ENCODE measurements around the gene MBP. TPM values are rescaled to one million over a fixed set of nuclear protein-coding genes. Genes with fewer than 3 reads are reported as not detected.

The MBP gene
- polyA plus RNA-seq, 4 donors, result 14.3 to 34.3 (median 23.0) TPM

DNA sequence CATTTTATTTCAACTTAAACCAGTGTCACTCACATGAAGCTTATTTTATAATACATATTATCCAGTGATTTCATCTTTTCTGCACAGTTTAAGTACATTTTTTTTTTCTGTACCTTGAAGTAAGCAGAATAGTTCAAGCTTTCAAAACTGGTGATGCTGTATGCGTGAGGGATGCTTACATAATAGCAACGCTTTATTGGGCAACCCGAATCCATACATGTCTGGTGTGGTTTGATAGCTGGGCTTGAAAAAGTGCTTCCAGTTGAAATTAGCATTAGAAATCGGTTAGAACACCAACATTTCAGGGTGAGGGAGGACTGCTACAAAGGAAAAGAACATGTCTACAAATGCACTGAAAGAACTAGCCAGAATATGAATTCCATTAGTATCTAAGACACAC is 117.4 kb downstream of the MBP start:
- no peaks in the 10 kb centered on the region for H3K4me1 ChIP-seq (ENCODE audit: control insufficient read depth in 3 of 3, insufficient read depth in 2 of 3, low read depth in 1 of 3, low read length in 2 of 3)
- no peak overlapping the region for H3K4me3 ChIP-seq (ENCODE audit: low read depth in 1 of 3, low read length in 3 of 3)
- H3K27ac ChIP-seq (ENCODE audit: low read depth in 1 of 3, low read length in 2 of 3), result no peak overlapping the region
- WGBS, 3 donors, result 87 to 92% (median 87%) methylated on average over 4 of the region's 4 CpGs
- no peaks in the 10 kb centered on the region for H3K27me3 ChIP-seq (ENCODE audit: control insufficient read depth in 3 of 3, insufficient read depth in 3 of 3, low read length in 3 of 3)
- no peaks in the 10 kb centered on the region for H3K9me3 ChIP-seq (ENCODE audit: control insufficient read depth in 2 of 2, insufficient read depth in 1 of 2, low read depth in 1 of 2, low read length in 1 of 2)
- DNase-seq (no peak), FAIRE-seq (no peak)
- H3K36me3 ChIP-seq (ENCODE audit: control insufficient read depth in 3 of 3, insufficient read depth in 2 of 3, low read depth in 1 of 3, low read length in 3 of 3), result peaks cover 0 to 49% (median 9%) of the 10 kb centered on the region in 3 donors

DNA sequence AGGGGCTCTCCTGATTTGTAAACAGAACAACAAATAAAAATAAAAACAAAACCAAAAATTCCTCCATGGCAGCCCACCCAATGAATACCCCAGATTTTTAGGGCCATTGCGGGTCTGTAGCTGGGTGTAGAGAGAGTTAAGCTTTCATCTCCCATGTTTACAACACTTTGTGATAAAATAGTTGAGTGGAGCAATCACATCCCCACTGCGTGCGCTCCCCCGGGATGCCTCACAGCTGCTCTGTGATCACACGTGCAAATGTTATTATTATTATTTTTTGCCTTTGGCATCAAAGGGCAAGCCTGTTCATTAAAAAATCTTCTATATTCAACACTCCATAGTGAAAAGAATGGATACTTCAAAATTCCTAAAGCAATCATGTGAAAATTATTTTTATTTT is 118.0 kb downstream of the MBP start:
- H3K9me3 ChIP-seq (ENCODE audit: control insufficient read depth in 2 of 2, insufficient read depth in 1 of 2, low read depth in 1 of 2, low read length in 1 of 2), result no peaks in the 10 kb centered on the region
- no peaks in the 10 kb centered on the region for H3K4me1 ChIP-seq (ENCODE audit: control insufficient read depth in 3 of 3, insufficient read depth in 2 of 3, low read depth in 1 of 3, low read length in 2 of 3)
- DNase-seq (no peak), FAIRE-seq (no peak)
- no peak overlapping the region for H3K27ac ChIP-seq (ENCODE audit: low read depth in 1 of 3, low read length in 2 of 3)
- 81 to 96% (median 84%) methylated on average over 5 of the region's 5 CpGs for WGBS, 3 donors
- peaks cover 0 to 48% (median 11%) of the 10 kb centered on the region in 3 donors for H3K36me3 ChIP-seq (ENCODE audit: control insufficient read depth in 3 of 3, insufficient read depth in 2 of 3, low read depth in 1 of 3, low read length in 3 of 3)
- no peak overlapping the region for H3K4me3 ChIP-seq (ENCODE audit: low read depth in 1 of 3, low read length in 3 of 3)
- no peaks in the 10 kb centered on the region for H3K27me3 ChIP-seq (ENCODE audit: control insufficient read depth in 3 of 3, insufficient read depth in 3 of 3, low read length in 3 of 3)

DNA sequence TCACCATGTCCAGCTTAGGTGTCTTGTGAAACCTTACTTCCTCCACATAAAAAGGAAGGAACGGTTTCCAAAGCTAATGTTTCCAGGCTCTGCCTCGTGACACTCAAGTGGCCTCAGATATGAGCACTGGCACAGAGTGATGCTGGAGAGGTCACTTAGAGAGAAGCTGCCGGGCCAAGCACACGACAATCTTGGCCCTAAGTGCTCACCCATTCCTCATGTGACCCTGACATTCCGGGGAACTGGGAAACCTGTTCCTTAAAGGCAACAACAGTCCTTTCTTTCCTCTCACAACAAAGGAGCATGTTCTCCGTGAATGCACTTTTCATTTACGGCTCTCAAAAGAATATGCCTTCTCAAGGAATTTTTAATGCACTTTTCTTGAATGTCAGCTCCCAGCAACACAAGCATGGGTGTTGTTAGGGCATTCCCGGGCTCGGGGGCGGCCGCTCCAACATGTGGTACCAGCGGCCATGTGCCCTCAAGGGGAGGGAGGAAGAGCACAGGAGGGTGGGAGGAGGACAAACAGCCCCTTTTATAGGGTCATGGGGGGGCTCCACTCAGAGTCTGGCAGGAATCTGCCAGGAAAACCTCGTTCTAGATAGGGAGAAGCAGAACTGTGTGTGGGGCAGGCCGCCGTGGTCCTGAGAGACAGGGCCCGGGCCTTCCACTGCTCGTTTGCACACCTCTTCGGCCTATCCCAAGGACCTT is 118.6 kb downstream of the MBP start:
- Histone ChIP-seq H3K36me3 (ENCODE audit: control insufficient read depth in 3 of 3, insufficient read depth in 2 of 3, low read depth in 1 of 3, low read length in 3 of 3) (peaks cover 0 to 49% (median 11%) of the 10 kb centered on the region in 3 donors), H3K4me3 (ENCODE audit: low read depth in 1 of 3, low read length in 3 of 3) (no peak overlapping the region), H3K9me3 (ENCODE audit: control insufficient read depth in 2 of 2, insufficient read depth in 1 of 2, low read depth in 1 of 2, low read length in 1 of 2) (no peaks in the 10 kb centered on the region), H3K4me1 (ENCODE audit: control insufficient read depth in 3 of 3, insufficient read depth in 2 of 3, low read depth in 1 of 3, low read length in 2 of 3) (no peaks in the 10 kb centered on the region), H3K27me3 (ENCODE audit: control insufficient read depth in 3 of 3, insufficient read depth in 3 of 3, low read length in 3 of 3) (no peaks in the 10 kb centered on the region), H3K27ac (ENCODE audit: low read depth in 1 of 3, low read length in 2 of 3) (no peak overlapping the region)
- WGBS, 3 donors, result 78 to 89% (median 86%) methylated on average over 18 of the region's 18 CpGs
- FAIRE-seq (no peak), DNase-seq (no peak)

DNA sequence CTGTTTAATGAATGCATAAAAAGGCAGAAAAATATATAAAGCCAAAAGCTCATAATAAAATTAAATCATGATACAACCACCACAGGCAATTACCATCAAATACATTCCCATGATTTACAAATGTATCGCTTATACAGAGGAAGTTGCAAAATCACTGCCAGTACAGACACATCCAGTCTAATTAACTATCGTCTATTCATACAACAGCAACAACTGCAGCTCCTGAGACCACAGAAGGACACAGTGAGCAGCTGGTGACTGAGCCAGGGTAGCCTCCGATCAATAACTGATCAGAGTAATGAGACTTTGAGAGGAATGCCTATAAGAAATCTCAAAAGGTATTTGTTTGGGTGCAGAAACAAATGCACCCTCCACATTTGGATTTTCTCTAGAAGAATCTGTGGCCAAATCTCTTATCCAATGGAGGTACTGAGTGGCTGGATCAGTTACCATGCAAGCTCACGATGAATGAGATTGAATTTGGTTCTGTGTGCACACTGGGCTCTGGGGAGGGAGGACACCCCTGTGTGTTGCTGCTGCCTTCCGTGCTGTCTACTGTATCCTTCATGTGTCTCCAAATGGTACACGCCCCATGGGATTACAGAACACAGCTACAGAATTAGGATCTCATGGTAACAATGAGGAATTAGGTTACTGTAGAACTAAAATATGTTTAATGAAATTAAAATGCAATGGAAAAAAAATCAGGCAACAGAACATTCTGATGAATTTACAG is 119.6 kb downstream of the MBP start:
- FAIRE-seq (no peak), DNase-seq (no peak)
- Histone ChIP-seq H3K4me3 (ENCODE audit: low read depth in 1 of 3, low read length in 3 of 3) (no peak overlapping the region), H3K9me3 (ENCODE audit: control insufficient read depth in 2 of 2, insufficient read depth in 1 of 2, low read depth in 1 of 2, low read length in 1 of 2) (no peaks in the 10 kb centered on the region), H3K27me3 (ENCODE audit: control insufficient read depth in 3 of 3, insufficient read depth in 3 of 3, low read length in 3 of 3) (no peaks in the 10 kb centered on the region), H3K4me1 (ENCODE audit: control insufficient read depth in 3 of 3, insufficient read depth in 2 of 3, low read depth in 1 of 3, low read length in 2 of 3) (no peaks in the 10 kb centered on the region), H3K27ac (ENCODE audit: low read depth in 1 of 3, low read length in 2 of 3) (no peak overlapping the region), H3K36me3 (ENCODE audit: control insufficient read depth in 3 of 3, insufficient read depth in 2 of 3, low read depth in 1 of 3, low read length in 3 of 3) (peaks cover 0 to 57% (median 11%) of the 10 kb centered on the region in 3 donors)
- WGBS, 3 donors, result 89 to 97% (median 90%) methylated on average over 6 of the region's 6 CpGs

DNA sequence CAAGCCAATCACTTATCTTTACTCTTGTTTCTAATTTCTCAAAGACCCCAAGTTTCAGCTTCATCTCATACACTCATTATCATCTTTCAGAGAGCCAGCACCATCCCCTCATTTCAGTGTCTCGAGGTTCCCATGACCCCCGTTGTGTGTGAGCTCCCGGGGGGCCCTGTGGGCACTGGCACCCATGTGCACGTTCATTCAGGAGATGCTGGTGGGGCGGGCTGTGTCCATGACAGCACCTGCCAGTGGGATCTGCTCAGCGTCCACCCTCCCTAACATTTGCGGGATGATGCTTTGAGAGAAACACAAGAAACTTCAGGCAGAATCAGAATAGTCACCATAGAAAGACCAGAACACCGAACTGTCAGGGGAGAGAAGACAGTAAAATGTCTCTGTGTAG is 120.5 kb downstream of the MBP start:
- FAIRE-seq, result no peak
- WGBS, 3 donors, result 92 to 98% (median 93%) methylated on average over 8 of the region's 8 CpGs

DNA sequence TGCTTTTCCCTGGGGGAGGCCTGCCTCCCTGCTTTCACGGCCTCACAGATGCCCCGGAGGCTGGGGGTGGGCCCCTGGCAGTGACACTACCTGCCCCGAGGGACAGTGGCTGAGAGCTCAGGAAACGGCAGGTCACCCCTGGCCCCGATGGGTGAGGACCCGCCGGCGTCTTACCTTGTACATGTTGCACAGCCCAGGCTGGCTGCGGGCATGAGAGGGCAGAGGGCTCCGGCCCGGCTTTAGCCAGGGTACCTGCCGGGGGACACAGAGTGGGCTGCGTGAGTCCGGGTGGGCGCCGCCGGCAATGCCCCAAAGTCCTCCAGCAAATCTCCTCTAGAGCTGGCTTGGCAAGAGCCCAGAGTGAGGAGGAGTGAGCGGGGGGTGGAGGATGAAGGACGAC is 122.9 kb downstream of the MBP start:
- no peak for DNase-seq
- no peak for FAIRE-seq
- 89 to 94% (median 90%) methylated on average over 19 of the region's 19 CpGs for whole genome bisulfite sequencing, 3 donors

More for the DNA sequence above, 120.5 kb downstream of the MBP start:
- no peaks in the 10 kb centered on the region for H3K4me1 ChIP-seq (ENCODE audit: control insufficient read depth in 3 of 3, insufficient read depth in 2 of 3, low read depth in 1 of 3, low read length in 2 of 3)
- DNase-seq, result no peak
- H3K27me3 ChIP-seq (ENCODE audit: control insufficient read depth in 3 of 3, insufficient read depth in 3 of 3, low read length in 3 of 3), result no peaks in the 10 kb centered on the region
- no peaks in the 10 kb centered on the region for H3K9me3 ChIP-seq (ENCODE audit: control insufficient read depth in 2 of 2, insufficient read depth in 1 of 2, low read depth in 1 of 2, low read length in 1 of 2)
- H3K36me3 ChIP-seq (ENCODE audit: control insufficient read depth in 3 of 3, insufficient read depth in 2 of 3, low read depth in 1 of 3, low read length in 3 of 3), result peaks cover 0 to 64% (median 11%) of the 10 kb centered on the region in 3 donors
- H3K4me3 ChIP-seq (ENCODE audit: low read depth in 1 of 3, low read length in 3 of 3), result no peak overlapping the region
- H3K27ac ChIP-seq (ENCODE audit: low read depth in 1 of 3, low read length in 2 of 3), result no peak overlapping the region

DNA sequence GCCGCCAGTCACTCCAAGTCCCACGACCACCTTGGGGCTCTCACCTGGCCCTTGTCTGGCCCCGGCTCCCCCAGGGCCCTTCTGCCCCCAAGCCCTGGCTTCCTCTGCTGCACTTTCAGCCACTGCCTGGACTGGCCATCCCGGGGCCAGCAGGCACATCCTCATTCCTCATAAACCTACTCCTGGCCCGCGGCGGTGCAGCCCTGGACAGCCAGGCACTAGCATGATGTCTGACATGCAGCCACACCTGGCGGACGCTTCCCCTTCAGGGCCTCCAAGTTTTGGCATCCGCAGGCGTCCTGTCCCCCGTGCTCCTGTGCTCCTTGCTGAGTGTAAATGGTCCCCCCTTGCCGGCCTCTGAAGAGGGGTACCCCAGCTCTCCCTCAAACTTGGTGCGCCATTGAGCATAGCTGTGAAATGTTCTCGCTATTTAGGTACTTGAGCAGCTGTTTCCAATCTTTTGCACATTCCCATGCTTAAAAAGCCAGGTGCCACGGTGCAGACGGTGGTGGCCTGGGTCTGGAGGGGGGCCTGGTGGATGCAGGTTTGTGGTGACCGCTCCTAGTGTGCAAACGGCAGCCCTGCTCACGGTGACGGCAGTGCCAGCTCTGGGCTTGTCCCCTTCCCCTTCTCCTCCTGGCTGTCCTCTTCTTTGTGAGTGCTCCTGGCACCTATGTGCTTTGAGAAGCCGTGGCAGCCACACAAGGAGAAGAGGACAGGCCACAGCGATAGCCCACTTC is 123.8 kb downstream of the MBP start:
- no peaks in the 10 kb centered on the region for H3K4me1 ChIP-seq (ENCODE audit: control insufficient read depth in 3 of 3, insufficient read depth in 2 of 3, low read depth in 1 of 3, low read length in 2 of 3)
- H3K36me3 ChIP-seq (ENCODE audit: control insufficient read depth in 3 of 3, insufficient read depth in 2 of 3, low read depth in 1 of 3, low read length in 3 of 3), result peaks cover 0 to 50% (median 4%) of the 10 kb centered on the region in 3 donors
- H3K27me3 ChIP-seq (ENCODE audit: control insufficient read depth in 3 of 3, insufficient read depth in 3 of 3, low read length in 3 of 3), result no peaks in the 10 kb centered on the region
- H3K27ac ChIP-seq (ENCODE audit: low read depth in 1 of 3, low read length in 2 of 3), result no peak overlapping the region
- no peak for FAIRE-seq
- DNase-seq, result no peak
- WGBS, 3 donors, result 89 to 92% (median 89%) methylated on average over 23 of the region's 23 CpGs
- no peak overlapping the region for H3K4me3 ChIP-seq (ENCODE audit: low read depth in 1 of 3, low read length in 3 of 3)
- no peaks in the 10 kb centered on the region for H3K9me3 ChIP-seq (ENCODE audit: control insufficient read depth in 2 of 2, insufficient read depth in 1 of 2, low read depth in 1 of 2, low read length in 1 of 2)

More for the DNA sequence above, 122.9 kb downstream of the MBP start:
- Histone ChIP-seq H3K4me3 (ENCODE audit: low read depth in 1 of 3, low read length in 3 of 3) (no peak overlapping the region), H3K4me1 (ENCODE audit: control insufficient read depth in 3 of 3, insufficient read depth in 2 of 3, low read depth in 1 of 3, low read length in 2 of 3) (no peaks in the 10 kb centered on the region), H3K27me3 (ENCODE audit: control insufficient read depth in 3 of 3, insufficient read depth in 3 of 3, low read length in 3 of 3) (no peaks in the 10 kb centered on the region), H3K27ac (ENCODE audit: low read depth in 1 of 3, low read length in 2 of 3) (no peak overlapping the region), H3K36me3 (ENCODE audit: control insufficient read depth in 3 of 3, insufficient read depth in 2 of 3, low read depth in 1 of 3, low read length in 3 of 3) (peaks cover 0 to 59% (median 5%) of the 10 kb centered on the region in 3 donors), H3K9me3 (ENCODE audit: control insufficient read depth in 2 of 2, insufficient read depth in 1 of 2, low read depth in 1 of 2, low read length in 1 of 2) (no peaks in the 10 kb centered on the region)

DNA sequence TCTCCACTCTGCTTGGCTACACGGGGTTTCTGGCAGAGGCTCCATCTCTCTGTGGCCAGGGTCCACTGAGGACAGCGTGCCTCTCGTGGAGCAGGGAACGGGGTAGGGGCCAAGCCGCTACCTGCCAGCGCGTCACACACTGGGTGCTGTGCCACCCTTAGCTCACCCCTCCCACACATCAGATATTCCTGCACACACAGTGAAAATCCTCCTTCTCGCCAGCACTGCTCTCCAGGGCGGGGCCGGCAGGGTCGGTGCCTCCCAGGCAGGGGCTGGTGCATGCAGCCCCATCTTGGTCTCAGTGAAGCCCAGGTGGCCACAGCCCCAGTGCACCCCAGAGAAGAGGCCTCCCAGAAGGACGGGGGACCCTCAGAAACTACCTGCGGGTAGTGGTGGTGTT is 124.6 kb downstream of the MBP start:
- Histone ChIP-seq H3K9me3 (ENCODE audit: control insufficient read depth in 2 of 2, insufficient read depth in 1 of 2, low read depth in 1 of 2, low read length in 1 of 2) (no peaks in the 10 kb centered on the region), H3K4me3 (ENCODE audit: low read depth in 1 of 3, low read length in 3 of 3) (no peak overlapping the region), H3K27ac (ENCODE audit: low read depth in 1 of 3, low read length in 2 of 3) (no peak overlapping the region), H3K4me1 (ENCODE audit: control insufficient read depth in 3 of 3, insufficient read depth in 2 of 3, low read depth in 1 of 3, low read length in 2 of 3) (no peaks in the 10 kb centered on the region), H3K27me3 (ENCODE audit: control insufficient read depth in 3 of 3, insufficient read depth in 3 of 3, low read length in 3 of 3) (no peaks in the 10 kb centered on the region), H3K36me3 (ENCODE audit: control insufficient read depth in 3 of 3, insufficient read depth in 2 of 3, low read depth in 1 of 3, low read length in 3 of 3) (peaks cover 0 to 46% (median 2%) of the 10 kb centered on the region in 3 donors)
- FAIRE-seq, result no peak
- 90 to 93% (median 92%) methylated on average over 13 of the region's 13 CpGs for WGBS, 3 donors
- DNase-seq, result no peak

Measured in small intestine (tissue), 7 donors.